DND-41 (cell line): ENCODE data around the gene PITPNC1.

ENCODE experiments used
- CTCF ChIP-seq: IDR thresholded peaks from 2 replicates; pipeline ENCODE4 v1.5.1; 2012; ENCODE audit warnings: borderline replicate concordance, low read length, moderate library complexity, mild to moderate bottlenecking; ENCODE audit not compliant: poor library complexity, severe bottlenecking; ENCODE audit errors: extremely low read depth
- EZH2 ChIP-seq: IDR thresholded peaks from 3 replicates; pipeline ENCODE4 v1.6.1; 2012; ENCODE audit warnings: borderline replicate concordance, low read depth, mild to moderate bottlenecking, moderate library complexity, low read length, inconsistent platforms; ENCODE audit not compliant: severe bottlenecking

DNA sequence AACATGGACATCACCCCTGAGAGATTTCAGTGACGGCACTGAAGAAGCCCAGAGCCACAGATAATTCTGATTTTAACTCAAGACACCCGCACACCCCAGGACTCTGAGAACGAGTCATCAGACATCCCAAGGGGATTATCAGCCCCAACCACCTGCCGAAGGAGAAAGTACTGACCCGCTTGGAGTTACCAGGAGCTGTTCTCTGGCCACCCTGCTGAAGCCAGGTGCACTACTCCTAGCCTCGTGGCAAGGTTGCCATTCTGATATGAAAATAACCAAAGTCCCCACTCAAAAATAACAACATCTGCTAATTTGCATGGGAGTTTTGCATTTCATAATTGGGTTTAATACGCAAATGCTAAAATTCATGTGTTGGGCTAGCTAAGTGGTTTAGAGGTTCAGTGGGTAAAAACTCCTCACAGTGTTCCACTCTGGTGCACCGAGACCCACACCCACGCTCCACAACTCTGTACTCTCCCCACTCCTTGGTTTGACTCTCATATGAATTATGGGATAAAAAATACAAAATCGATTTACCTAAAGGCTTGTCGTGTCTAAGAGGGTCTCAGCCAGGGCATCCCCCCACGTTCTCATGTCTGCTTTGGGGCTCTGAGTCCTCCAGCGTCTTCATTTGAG, 197.7 kb downstream of the PITPNC1 start:
- TF ChIP-seq EZH2 (no peak), CTCF (no peak)
